ENCODE results near the gene VTI1B. TPM values are rescaled to one million over a fixed set of nuclear protein-coding genes. Genes with fewer than 3 reads are reported as not detected.

VTI1B gene
- total and polyA plus RNA-seq, 2 donors (not counting 3 experiments of a cell fraction or from before 2014, with no cell fraction given) = 23.8 to 90.0 TPM

- peaks cover 17% of the 10 kb centered on the region for H3K4me1 ChIP-seq (ENCODE audit: control insufficient read depth, extremely low read depth, insufficient read depth, low read length)
- H3K79me2 ChIP-seq (ENCODE audit: control insufficient read depth, insufficient read depth, low read length) = peaks cover 41% of the 10 kb centered on the region
- H3K4me2 ChIP-seq (ENCODE audit: insufficient read depth, low read length) = peak overlapping the region; percentile 98
- H3K9ac ChIP-seq (replicated peaks; ENCODE audit: extremely low read depth, insufficient read depth, low read length) = peak overlapping the region; percentile 94
- H3K4me3 ChIP-seq (replicated peaks in 1 of 3; ENCODE audit: insufficient read depth in 1 of 3, low read depth in 1 of 3, low read length in 3 of 3) = peak overlapping the region; percentile 88 to 99 (median 97)
- H3K36me3 ChIP-seq (ENCODE audit: control insufficient read depth in 2 of 2, extremely low read depth in 1 of 2, insufficient read depth in 2 of 2, low read length in 2 of 2) = peaks cover 2% of the 10 kb centered on the region in 2 experiments
- no peak overlapping the region for H2AFZ ChIP-seq (ENCODE audit: low read depth, low read length)
- H3K27me3 ChIP-seq (ENCODE audit: control insufficient read depth in 2 of 2, insufficient read depth in 2 of 2, low read length in 2 of 2) = no peaks in the 10 kb centered on the region
- dilution Hi-C loops (cut with MboI; ENCODE audit: extremely low pct_ligation_motif_present, low sequenced_read_pairs) = no loop called here
- peaks cover 7% of the 10 kb centered on the region for H4K20me1 ChIP-seq (replicated peaks; ENCODE audit: control insufficient read depth, extremely low read depth, insufficient read depth, low read length)
- peak; percentile 17 for DNase-seq (ENCODE audit: low read depth, low spot score)
- BruUV-seq (replicated peaks) = no TSS peak
- no peak for TF ChIP-seq EZH2 (IDR thresholded peaks at IDR 0.05; ENCODE audit: borderline replicate concordance, low read depth, low read length, severe bottlenecking)
- TF ChIP-seq CTCF (IDR thresholded peaks at IDR 0.05; ENCODE audit: extremely low read depth in 1 of 2, insufficient read depth in 1 of 2, low read depth in 1 of 2, low read length in 2 of 2) = no peak
- no peak for TF ChIP-seq POLR2A (IDR thresholded peaks at IDR 0.05; ENCODE audit: low read depth, low read length)
- TF ChIP-seq JUN (IDR thresholded peaks at IDR 0.05; ENCODE audit: borderline replicate concordance, insufficient read depth, insufficient read length, low read depth) = no peak
- no peak for TF ChIP-seq GATA2 (IDR thresholded peaks at IDR 0.05; ENCODE audit: insufficient read depth, insufficient read length, low read depth, low read length)
- no peak for TF ChIP-seq FOS (IDR thresholded peaks at IDR 0.05; ENCODE audit: borderline replicate concordance, insufficient read depth, low read length)
- TF ChIP-seq MAX (IDR thresholded peaks at IDR 0.05; ENCODE audit: insufficient read depth, insufficient read length) = no peak
- TF ChIP-seq POLR2AphosphoS5 (IDR thresholded peaks at IDR 0.05; ENCODE audit: insufficient read depth, low read depth, low read length) = no peak
- TF ChIP-seq MYC (IDR thresholded peaks at IDR 0.05; ENCODE audit: low read depth, low read length) = no peak
- CTCF ChIA-PET = interaction anchor here (1.1 to 15.5 kb wide), 6 partner anchors 22 to 147 kb away, joined by 3 to 437 read pairs (median 8); partner anchors contain the start of genes ARG2, PIGH, RDH11 and RDH12
- no peaks in the 10 kb centered on the region for H3K9me1 ChIP-seq (replicated peaks; ENCODE audit: control insufficient read depth, extremely low read depth, insufficient read depth, low read length)
- H3K27ac ChIP-seq (ENCODE audit: insufficient read depth, low read depth, low read length) = peak overlapping the region; percentile 83
- no peak for FAIRE-seq
- intact Hi-C loops (cut with micrococcal nuclease) = no loop called here
- H3K9me3 ChIP-seq (replicated peaks; ENCODE audit: control insufficient read depth, insufficient read depth, low read length) = no peaks in the 10 kb centered on the region
- POLR2A ChIA-PET = no interaction called here
These were observed 981 bp downstream of the VTI1B start for GRCh38 chr14:67673451-67673850.

Data from endothelial cell of umbilical vein (primary cell).